ENCODE results near the gene SHH.

Gene SHH

GRCh38 chr7:155842496-155843265, 30.4 kb upstream of the SHH start:
- Histone ChIP-seq H3K4me2 (ENCODE audit: low read depth, low read length, poor library complexity, severe bottlenecking) (no peak overlapping the region), H3K9me2 (replicated peaks; ENCODE audit: insufficient read depth, low read length) (no peaks in the 10 kb centered on the region), H3F3A (ENCODE audit: insufficient read depth) (no peaks in the 10 kb centered on the region), H3K9me3 (ENCODE audit: insufficient read depth, low read length) (no peaks in the 10 kb centered on the region), H4K20me1 (ENCODE audit: low read depth, low read length) (no peaks in the 10 kb centered on the region), H3K27ac (ENCODE audit: low read depth, low read length) (no peak overlapping the region), H3K9ac (ENCODE audit: low read length) (no peak overlapping the region), H2AFZ (ENCODE audit: low read depth, low read length, severe bottlenecking) (no peak overlapping the region), H3K4me3 (ENCODE audit: insufficient read depth, low read length, poor library complexity, severe bottlenecking) (no peak overlapping the region), H3K36me3 (ENCODE audit: low read length) (no peaks in the 10 kb centered on the region), H3K27me3 (ENCODE audit: low read length) (no peaks in the 10 kb centered on the region), H3K79me2 (ENCODE audit: insufficient read depth, low read length) (no peaks in the 10 kb centered on the region)
- TF ChIP-seq EZH2phosphoT487 (conservative IDR thresholded peaks at IDR 0.05; ENCODE audit: low read length), result no peak
- TF ChIP-seq CTCF (IDR thresholded peaks at IDR 0.05; ENCODE audit: insufficient read depth, low read length, poor library complexity, severe bottlenecking), result no peak

DNA sequence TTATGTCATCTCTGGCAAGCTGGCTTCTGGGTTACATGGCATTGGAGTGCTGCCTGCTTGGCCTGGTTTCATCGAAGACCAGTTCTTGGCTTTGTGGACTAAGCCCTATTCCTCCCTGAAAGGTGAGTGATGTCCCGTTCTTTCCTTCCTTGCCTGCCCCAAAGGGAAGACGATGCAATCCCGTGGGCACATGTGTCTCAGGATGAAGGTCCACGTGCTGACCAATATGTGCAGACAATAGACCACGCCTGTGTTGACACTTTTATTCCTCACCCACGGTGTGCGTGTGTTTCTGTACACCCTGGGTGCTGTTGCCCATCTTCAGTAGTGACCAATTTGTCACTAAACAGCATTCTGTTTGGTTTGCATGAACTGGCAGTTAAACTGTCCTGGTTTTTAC, 28.6 kb upstream of the SHH start:
- Histone ChIP-seq H2AFZ (ENCODE audit: low read depth, low read length, severe bottlenecking) (no peak overlapping the region), H3K36me3 (ENCODE audit: low read length) (no peaks in the 10 kb centered on the region), H3K9ac (ENCODE audit: low read length) (no peak overlapping the region), H3K79me2 (ENCODE audit: insufficient read depth, low read length) (no peaks in the 10 kb centered on the region), H3K27ac (ENCODE audit: low read depth, low read length) (no peak overlapping the region), H3K9me2 (replicated peaks; ENCODE audit: insufficient read depth, low read length) (no peaks in the 10 kb centered on the region), H3K4me3 (ENCODE audit: insufficient read depth, low read length, poor library complexity, severe bottlenecking) (no peak overlapping the region), H3K27me3 (ENCODE audit: low read length) (no peaks in the 10 kb centered on the region), H3K4me2 (ENCODE audit: low read depth, low read length, poor library complexity, severe bottlenecking) (no peak overlapping the region), H3K9me3 (ENCODE audit: insufficient read depth, low read length) (no peaks in the 10 kb centered on the region), H4K20me1 (ENCODE audit: low read depth, low read length) (no peaks in the 10 kb centered on the region), H3F3A (ENCODE audit: insufficient read depth) (no peaks in the 10 kb centered on the region)
- no peak for TF ChIP-seq CTCF (IDR thresholded peaks at IDR 0.05; ENCODE audit: insufficient read depth, low read length, poor library complexity, severe bottlenecking)
- TF ChIP-seq EZH2phosphoT487 (conservative IDR thresholded peaks at IDR 0.05; ENCODE audit: low read length), result no peak

DNA sequence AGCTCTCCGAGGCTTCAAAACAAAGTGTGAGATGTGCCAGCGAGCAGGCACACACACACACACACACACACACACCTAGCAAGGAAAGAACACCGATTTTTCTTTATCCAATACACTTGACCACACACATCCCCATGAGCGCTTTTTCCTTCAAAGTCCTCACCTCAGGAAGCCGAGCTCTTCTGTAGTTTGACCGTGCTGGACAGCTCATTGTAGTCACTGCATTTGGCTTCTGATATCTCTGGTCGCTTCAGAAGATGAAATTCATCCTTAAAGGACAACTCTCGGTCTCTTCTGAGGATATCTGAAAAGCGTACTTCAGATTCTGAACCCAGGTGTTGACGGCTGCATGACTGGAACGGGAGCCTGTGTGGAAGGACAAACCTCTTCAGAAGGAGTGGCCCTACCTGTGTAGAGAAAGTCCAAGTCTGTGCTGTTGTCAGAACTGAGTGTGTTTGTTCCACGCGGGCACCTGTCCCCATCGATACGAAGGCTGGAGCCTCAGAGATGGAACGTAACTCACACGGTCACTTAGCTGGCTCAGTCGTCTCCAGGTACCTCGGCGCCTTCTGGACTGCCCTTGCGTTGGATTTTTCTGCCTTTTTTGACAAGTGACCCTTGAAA, 28.1 kb upstream of the SHH start:
- no peaks in the 10 kb centered on the region for H3K9me2 ChIP-seq (replicated peaks; ENCODE audit: insufficient read depth, low read length)
- H3K9ac ChIP-seq (ENCODE audit: low read length), result no peak overlapping the region
- no peaks in the 10 kb centered on the region for H3K79me2 ChIP-seq (ENCODE audit: insufficient read depth, low read length)
- H3K4me3 ChIP-seq (ENCODE audit: insufficient read depth, low read length, poor library complexity, severe bottlenecking), result no peak overlapping the region
- no peak overlapping the region for H3K27ac ChIP-seq (ENCODE audit: low read depth, low read length)
- no peaks in the 10 kb centered on the region for H3K27me3 ChIP-seq (ENCODE audit: low read length)
- TF ChIP-seq EZH2phosphoT487 (conservative IDR thresholded peaks at IDR 0.05; ENCODE audit: low read length), result no peak
- TF ChIP-seq CTCF (IDR thresholded peaks at IDR 0.05; ENCODE audit: insufficient read depth, low read length, poor library complexity, severe bottlenecking), result no peak
- H4K20me1 ChIP-seq (ENCODE audit: low read depth, low read length), result no peaks in the 10 kb centered on the region
- no peak overlapping the region for H2AFZ ChIP-seq (ENCODE audit: low read depth, low read length, severe bottlenecking)
- no peaks in the 10 kb centered on the region for H3F3A ChIP-seq (ENCODE audit: insufficient read depth)
- no peaks in the 10 kb centered on the region for H3K9me3 ChIP-seq (ENCODE audit: insufficient read depth, low read length)
- H3K36me3 ChIP-seq (ENCODE audit: low read length), result no peaks in the 10 kb centered on the region
- no peak overlapping the region for H3K4me2 ChIP-seq (ENCODE audit: low read depth, low read length, poor library complexity, severe bottlenecking)
